WTC11 (cell line): ENCODE measurements around the gene EHD1. TPM values are rescaled to one million over a fixed set of nuclear protein-coding genes. Genes with fewer than 3 reads are reported as not detected.

ENCODE experiments used
- ATAC-seq: fragments of 200-7000 bp; cut with Tn5 transposase; 2 replicates; pipeline ENCODE4 v1.10.0; 2021; ENCODE audit warnings: mild to moderate bottlenecking, moderate library complexity
- CTCF ChIA-PET: fragments of 300-600 bp; sonication (Branson Sonifier 250); formaldehyde crosslinking; loops from one replicate; lab custom pipeline; 2021; ENCODE audit warnings: antibody characterized with exemption; lab: Charles Lee
- POLR2A ChIA-PET: fragments of 350-600 bp; sonication (Branson Sonifier 250); formaldehyde crosslinking; loops from one replicate; lab custom pipeline; 2021; ENCODE audit warnings: antibody characterized with exemption; lab: Charles Lee
- DNase-seq: peaks from one replicate; pipeline ENCODE4 v3.0.0; 2021; ENCODE audit warnings: low spot score
- H3K27ac Mint-ChIP-seq: 2 replicates; pipeline ENCODE4 v1.8.0; 2021; ENCODE audit warnings: mixed read lengths
- H3K27me3 Mint-ChIP-seq: 2 replicates; pipeline ENCODE4 v1.8.0; 2021; ENCODE audit warnings: low read depth, mild to moderate bottlenecking, moderate library complexity, mixed read lengths
- H3K36me3 Mint-ChIP-seq: 2 replicates; pipeline ENCODE4 v1.8.0; 2021; ENCODE audit warnings: mixed read lengths
- H3K4me1 Mint-ChIP-seq: 2 replicates; pipeline ENCODE4 v1.8.0; 2022; ENCODE audit warnings: mixed read lengths
- H3K4me3 Mint-ChIP-seq: 2 replicates; pipeline ENCODE4 v1.8.0; 2021; ENCODE audit warnings: mild to moderate bottlenecking, moderate library complexity, mixed read lengths
- H3K9me3 Mint-ChIP-seq: 2 replicates; pipeline ENCODE4 v1.8.0; 2021; ENCODE audit warnings: mixed read lengths
- AR ChIP-seq: fragments of 250-450 bp; sonication (Bioruptor Pico); IDR thresholded peaks from 2 replicates; pipeline ENCODE4 v1.9.0; 2021; ENCODE audit warnings: mild to moderate bottlenecking
- EMX1 ChIP-seq: fragments of 250-450 bp; sonication (Bioruptor Pico); IDR thresholded peaks from 2 replicates; pipeline ENCODE4 v1.8.0; 2021; ENCODE audit warnings: mild to moderate bottlenecking
- ETV6 ChIP-seq: sonication (generic); formaldehyde crosslinking; IDR thresholded peaks from 2 replicates; pipeline ENCODE4 v1.8.1; 2022; ENCODE audit warnings: mild to moderate bottlenecking, missing genetic modification reagents
- FOXJ3 ChIP-seq: sonication (generic); formaldehyde crosslinking; IDR thresholded peaks from 2 replicates; pipeline ENCODE4 v1.9.0; 2021; ENCODE audit warnings: missing genetic modification reagents, mild to moderate bottlenecking, borderline replicate concordance
- GTF2I ChIP-seq: fragments of 250-450 bp; sonication (Bioruptor Pico); conservative IDR thresholded peaks from 2 replicates; pipeline ENCODE4 v1.4.0; 2021; ENCODE audit warnings: mild to moderate bottlenecking
- IRF2 ChIP-seq: sonication (generic); formaldehyde crosslinking; IDR thresholded peaks from 2 replicates; pipeline ENCODE4 v1.8.0; 2022; ENCODE audit warnings: low read depth, missing genetic modification reagents, borderline replicate concordance
- JUN ChIP-seq: sonication (generic); formaldehyde crosslinking; IDR thresholded peaks from 2 replicates; pipeline ENCODE4 v1.8.0; 2023; ENCODE audit warnings: mild to moderate bottlenecking, missing genetic modification reagents
- KAT7 ChIP-seq: sonication (generic); formaldehyde crosslinking; IDR thresholded peaks from 2 replicates; pipeline ENCODE4 v1.8.1; 2023; ENCODE audit warnings: missing genetic modification reagents, mild to moderate bottlenecking, borderline replicate concordance
- MAX ChIP-seq: sonication (generic); formaldehyde crosslinking; IDR thresholded peaks from 2 replicates; pipeline ENCODE4 v1.8.0; 2022; ENCODE audit warnings: mild to moderate bottlenecking, missing genetic modification reagents
- MLX ChIP-seq: sonication (generic); formaldehyde crosslinking; IDR thresholded peaks from 2 replicates; pipeline ENCODE4 v1.8.1; 2023; ENCODE audit warnings: mild to moderate bottlenecking, missing genetic modification reagents, moderate library complexity
- NFYB ChIP-seq: sonication (generic); formaldehyde crosslinking; conservative IDR thresholded peaks from 2 replicates; pipeline ENCODE4 v1.8.0; 2022; ENCODE audit warnings: low read depth, missing genetic modification reagents
- NR3C1 ChIP-seq: sonication (generic); formaldehyde crosslinking; conservative IDR thresholded peaks from 2 replicates; pipeline ENCODE4 v1.8.1; 2023; ENCODE audit warnings: low read depth, mild to moderate bottlenecking, missing genetic modification reagents
- OVOL2 ChIP-seq: fragments of 250-450 bp; sonication (Bioruptor Pico); IDR thresholded peaks from 2 replicates; pipeline ENCODE4 v1.9.0; 2021; ENCODE audit warnings: mild to moderate bottlenecking, borderline replicate concordance
- PRRX2 ChIP-seq: fragments of 250-450 bp; sonication (Bioruptor Pico); IDR thresholded peaks from 2 replicates; pipeline ENCODE4 v1.8.0; 2021; ENCODE audit warnings: mild to moderate bottlenecking
- RELA ChIP-seq: sonication (generic); formaldehyde crosslinking; IDR thresholded peaks from 2 replicates; pipeline ENCODE4 v1.8.1; 2022; ENCODE audit warnings: missing genetic modification reagents, mild to moderate bottlenecking, borderline replicate concordance
- SMAD4 ChIP-seq: sonication (generic); formaldehyde crosslinking; IDR thresholded peaks from 2 replicates; pipeline ENCODE4 v1.8.0; 2022; ENCODE audit warnings: mild to moderate bottlenecking, missing genetic modification reagents
- USF1 ChIP-seq: sonication (generic); formaldehyde crosslinking; IDR thresholded peaks from 2 replicates; pipeline ENCODE4 v1.8.0; 2022; ENCODE audit warnings: mild to moderate bottlenecking, missing genetic modification reagents
- USF2 ChIP-seq: sonication (generic); formaldehyde crosslinking; IDR thresholded peaks from 2 replicates; pipeline ENCODE4 v1.8.1; 2023; ENCODE audit warnings: mild to moderate bottlenecking, missing genetic modification reagents, moderate library complexity
- ZBTB21 ChIP-seq: sonication (generic); formaldehyde crosslinking; IDR thresholded peaks from 2 replicates; pipeline ENCODE4 v1.8.1; 2023; ENCODE audit warnings: mild to moderate bottlenecking, missing genetic modification reagents, borderline replicate concordance
- ZNF317 ChIP-seq: sonication (generic); formaldehyde crosslinking; IDR thresholded peaks from 2 replicates; pipeline ENCODE4 v1.8.1; 2023; ENCODE audit warnings: low read depth, mild to moderate bottlenecking, moderate library complexity, missing genetic modification reagents, borderline replicate concordance
- ZNF396 ChIP-seq: fragments of 250-450 bp; sonication (Bioruptor Pico); IDR thresholded peaks from 2 replicates; pipeline ENCODE4 v1.8.0; 2021; ENCODE audit warnings: mild to moderate bottlenecking, moderate library complexity, borderline replicate concordance
- ZNF423 ChIP-seq: fragments of 250-450 bp; sonication (Bioruptor Pico); IDR thresholded peaks from 2 replicates; pipeline ENCODE4 v2.1.2; 2022; ENCODE audit warnings: mild to moderate bottlenecking, moderate library complexity
- total RNA-seq: library from RNA; stranded (reverse); gene quantifications from 3 replicates; pipeline ENCODE4 v1.2.3, GENCODE V29; 2021
- TF ChIP-seq, protein P1 (sequence below): sonication (generic); formaldehyde crosslinking; IDR thresholded peaks from 2 replicates; pipeline ENCODE4 v1.8.0; 2023; ENCODE audit warnings: missing genetic modification reagents
- TF ChIP-seq, protein P2 (sequence below): fragments of 250-450 bp; sonication (Bioruptor Pico); IDR thresholded peaks from 2 replicates; pipeline ENCODE4 v2.1.2; 2022; ENCODE audit warnings: mild to moderate bottlenecking, moderate library complexity
- TF ChIP-seq, protein P3 (sequence below): fragments of 250-450 bp; sonication (Bioruptor Pico); IDR thresholded peaks from 2 replicates; pipeline ENCODE4 v1.9.0; 2021; ENCODE audit warnings: mild to moderate bottlenecking

EHD1 gene
- total RNA-seq, 1 experiment from 2014 or later, result 38.1 TPM

DNA sequence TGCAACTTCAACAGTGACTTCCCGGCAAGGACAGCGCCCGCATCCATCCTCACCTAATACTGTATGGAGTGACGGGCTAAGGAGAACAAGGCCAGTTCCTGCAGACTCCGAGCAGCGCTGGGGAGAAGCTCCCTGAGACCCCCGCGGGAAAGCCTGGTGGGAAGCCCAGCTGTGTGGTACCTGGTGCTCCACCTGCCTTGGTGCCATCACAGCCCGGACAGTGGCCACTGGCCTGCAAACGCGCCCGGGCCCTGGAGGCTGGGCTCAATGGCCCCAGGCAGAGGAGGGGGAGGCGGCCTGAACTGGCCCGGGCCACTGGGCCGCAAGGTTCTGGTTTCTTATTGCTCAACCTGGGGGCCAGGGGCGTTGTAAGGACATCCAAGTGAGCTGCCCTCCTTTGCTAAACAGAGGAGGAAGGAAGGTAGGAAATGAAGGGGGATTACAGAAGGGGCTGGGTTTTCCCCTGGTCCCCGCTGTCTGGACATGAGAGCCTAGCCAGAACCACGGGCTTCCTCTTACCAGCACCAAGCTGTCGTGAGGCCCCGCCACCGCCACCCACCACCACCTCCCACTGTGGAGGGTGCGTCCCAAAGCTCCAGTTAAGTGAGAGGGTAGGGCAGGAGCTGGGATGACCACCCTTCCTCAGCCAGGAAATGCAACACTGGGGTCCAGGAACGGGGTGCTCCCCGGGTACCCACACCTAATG lies 25.5 kb downstream of the EHD1 start:
- no peak for TF ChIP-seq KAT7 (CRISPR knock-in tag)
- TF ChIP-seq NR3C1 (CRISPR knock-in tag), result no peak
- TF ChIP-seq GTF2I (CRISPR knock-in tag), result no peak
- no peak for TF ChIP-seq OVOL2 (CRISPR knock-in tag)
- no peak for TF ChIP-seq RELA (CRISPR knock-in tag)
- TF ChIP-seq JUN (CRISPR knock-in tag), result no peak
- TF ChIP-seq AR (CRISPR knock-in tag), result no peak
- TF ChIP-seq ZNF396 (CRISPR knock-in tag), result no peak
- TF ChIP-seq, protein P1, sequence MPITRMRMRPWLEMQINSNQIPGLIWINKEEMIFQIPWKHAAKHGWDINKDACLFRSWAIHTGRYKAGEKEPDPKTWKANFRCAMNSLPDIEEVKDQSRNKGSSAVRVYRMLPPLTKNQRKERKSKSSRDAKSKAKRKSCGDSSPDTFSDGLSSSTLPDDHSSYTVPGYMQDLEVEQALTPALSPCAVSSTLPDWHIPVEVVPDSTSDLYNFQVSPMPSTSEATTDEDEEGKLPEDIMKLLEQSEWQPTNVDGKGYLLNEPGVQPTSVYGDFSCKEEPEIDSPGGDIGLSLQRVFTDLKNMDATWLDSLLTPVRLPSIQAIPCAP, result no peak
- H3K4me3 Mint-ChIP-seq, result no peak overlapping the region
- ChIA-PET CTCF (interaction anchor here (1.1 to 12.5 kb wide), 2 partner anchors 11 to 33 kb away, joined by 3 to 372 read pairs; partner anchors contain the start of gene EHD1), POLR2A (no interaction called here)
- H3K27ac Mint-ChIP-seq, result 0 out of 2 replicates have a peak overlapping the region, but pooled peaks have one; percentile 32
- peaks cover 20% of the 10 kb centered on the region for H3K4me1 Mint-ChIP-seq
- no peaks in the 10 kb centered on the region for H3K9me3 Mint-ChIP-seq
- DNase-seq (no peak), ATAC-seq (no peak)
- H3K27me3 Mint-ChIP-seq, result no peaks in the 10 kb centered on the region
- no peaks in the 10 kb centered on the region for H3K36me3 Mint-ChIP-seq

DNA sequence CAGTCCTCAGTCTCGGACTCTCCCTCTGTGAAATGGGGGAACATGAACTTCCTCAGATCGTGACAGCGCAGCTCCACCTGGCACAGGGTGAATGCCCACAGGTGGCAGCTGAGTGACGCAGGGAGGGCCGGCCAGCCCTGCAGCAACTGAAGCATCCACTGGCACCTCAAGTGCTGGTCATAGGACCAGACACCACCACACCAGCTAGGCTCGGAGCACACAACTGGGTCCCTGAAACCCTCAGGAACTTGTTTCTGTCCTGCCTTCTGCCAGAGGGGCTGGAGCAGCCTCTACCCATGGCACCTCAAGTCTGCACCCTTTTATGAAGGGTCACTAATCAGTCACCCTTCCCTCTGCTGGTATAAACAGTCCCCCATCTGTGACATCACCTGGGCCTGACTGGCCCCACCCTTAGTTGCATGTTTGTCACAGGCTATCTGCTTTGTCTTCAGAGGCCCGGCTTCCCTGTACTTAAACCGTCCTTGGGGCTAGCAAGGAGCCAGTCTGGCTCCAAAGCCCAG lies 26.5 kb downstream of the EHD1 start:
- CTCF ChIA-PET, result interaction anchor here (2.0 to 12.5 kb wide), 4 partner anchors 10 to 145 kb away, joined by 7 to 372 read pairs (median 79); partner anchors contain the start of genes BATF2 and EHD1
- ATAC-seq, result no peak
- TF ChIP-seq NFYB, result no peak
- no peak for TF ChIP-seq EMX1 (CRISPR knock-in tag)
- no peak for TF ChIP-seq MAX (CRISPR knock-in tag)
- TF ChIP-seq USF2 (CRISPR knock-in tag), result no peak
- no peak for TF ChIP-seq USF1 (CRISPR knock-in tag)
- TF ChIP-seq MLX (CRISPR knock-in tag), result no peak
- TF ChIP-seq, protein P2, sequence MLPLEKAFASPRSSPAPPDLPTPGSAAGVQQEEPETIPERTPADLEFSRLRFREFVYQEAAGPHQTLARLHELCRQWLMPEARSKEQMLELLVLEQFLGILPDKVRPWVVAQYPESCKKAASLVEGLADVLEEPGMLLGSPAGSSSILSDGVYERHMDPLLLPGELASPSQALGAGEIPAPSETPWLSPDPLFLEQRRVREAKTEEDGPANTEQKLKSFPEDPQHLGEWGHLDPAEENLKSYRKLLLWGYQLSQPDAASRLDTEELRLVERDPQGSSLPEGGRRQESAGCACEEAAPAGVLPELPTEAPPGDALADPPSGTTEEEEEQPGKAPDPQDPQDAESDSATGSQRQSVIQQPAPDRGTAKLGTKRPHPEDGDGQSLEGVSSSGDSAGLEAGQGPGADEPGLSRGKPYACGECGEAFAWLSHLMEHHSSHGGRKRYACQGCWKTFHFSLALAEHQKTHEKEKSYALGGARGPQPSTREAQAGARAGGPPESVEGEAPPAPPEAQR (CRISPR knock-in tag), result no peak
- TF ChIP-seq SMAD4 (CRISPR knock-in tag), result no peak
- TF ChIP-seq ZNF423 (CRISPR knock-in tag), result no peak
- TF ChIP-seq PRRX2 (CRISPR knock-in tag), result no peak
- TF ChIP-seq NR3C1 (CRISPR knock-in tag), result no peak
- no peak for TF ChIP-seq FOXJ3 (CRISPR knock-in tag)
- TF ChIP-seq ZBTB21, result no peak
- no peak for TF ChIP-seq ZNF317 (CRISPR knock-in tag)
- TF ChIP-seq IRF2 (CRISPR knock-in tag), result no peak
- TF ChIP-seq, protein P3, sequence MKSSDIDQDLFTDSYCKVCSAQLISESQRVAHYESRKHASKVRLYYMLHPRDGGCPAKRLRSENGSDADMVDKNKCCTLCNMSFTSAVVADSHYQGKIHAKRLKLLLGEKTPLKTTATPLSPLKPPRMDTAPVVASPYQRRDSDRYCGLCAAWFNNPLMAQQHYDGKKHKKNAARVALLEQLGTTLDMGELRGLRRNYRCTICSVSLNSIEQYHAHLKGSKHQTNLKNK (CRISPR knock-in tag), result no peak
- no peak for TF ChIP-seq ETV6 (CRISPR knock-in tag)

More for the DNA sequence above, 26.5 kb downstream of the EHD1 start:
- Mint-ChIP-seq H3K4me1 (peaks cover 21% of the 10 kb centered on the region), H3K27ac (peak overlapping the region; percentile 95), H3K9me3 (no peaks in the 10 kb centered on the region), H3K4me3 (no peak overlapping the region), H3K27me3 (no peaks in the 10 kb centered on the region), H3K36me3 (no peaks in the 10 kb centered on the region)
- no peak for DNase-seq
- POLR2A ChIA-PET, result no interaction called here
